ENCODE measurements around the gene CBLC.

DNA sequence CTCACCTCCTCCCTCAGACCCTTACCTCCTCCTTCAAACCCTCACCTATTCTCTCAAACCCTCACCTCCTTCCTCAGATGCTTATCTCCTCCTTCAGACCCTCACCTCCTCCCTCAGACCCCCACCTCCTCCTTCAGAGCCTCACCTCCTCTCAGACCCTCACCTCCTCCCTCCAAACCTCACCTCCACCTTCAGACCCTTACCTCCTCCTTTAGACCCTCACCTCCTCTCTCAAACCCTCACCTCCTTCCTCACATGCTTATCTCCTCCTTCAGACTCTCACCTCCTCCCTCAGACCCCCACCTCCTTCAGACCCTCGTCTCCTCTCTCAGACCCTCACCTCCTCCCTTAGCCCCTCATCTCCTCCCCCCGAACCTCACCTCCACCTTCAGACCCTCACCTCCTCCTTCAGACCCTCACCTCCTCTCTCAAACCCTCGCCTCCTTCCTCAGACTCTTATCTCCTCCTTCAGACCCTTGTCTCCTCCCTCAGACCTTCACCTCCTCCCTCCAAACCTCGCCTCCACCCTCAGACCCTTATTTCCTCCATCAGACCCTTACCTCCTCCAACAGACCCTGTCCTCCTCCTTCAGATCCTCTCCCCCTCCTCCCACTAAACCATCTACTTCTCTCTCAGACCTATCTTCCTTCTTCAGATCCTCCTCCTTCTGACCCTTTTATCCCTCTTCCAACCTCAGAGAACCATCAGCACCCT lies 31.6 kb upstream of the CBLC start:
- TF ChIP-seq, protein P1, sequence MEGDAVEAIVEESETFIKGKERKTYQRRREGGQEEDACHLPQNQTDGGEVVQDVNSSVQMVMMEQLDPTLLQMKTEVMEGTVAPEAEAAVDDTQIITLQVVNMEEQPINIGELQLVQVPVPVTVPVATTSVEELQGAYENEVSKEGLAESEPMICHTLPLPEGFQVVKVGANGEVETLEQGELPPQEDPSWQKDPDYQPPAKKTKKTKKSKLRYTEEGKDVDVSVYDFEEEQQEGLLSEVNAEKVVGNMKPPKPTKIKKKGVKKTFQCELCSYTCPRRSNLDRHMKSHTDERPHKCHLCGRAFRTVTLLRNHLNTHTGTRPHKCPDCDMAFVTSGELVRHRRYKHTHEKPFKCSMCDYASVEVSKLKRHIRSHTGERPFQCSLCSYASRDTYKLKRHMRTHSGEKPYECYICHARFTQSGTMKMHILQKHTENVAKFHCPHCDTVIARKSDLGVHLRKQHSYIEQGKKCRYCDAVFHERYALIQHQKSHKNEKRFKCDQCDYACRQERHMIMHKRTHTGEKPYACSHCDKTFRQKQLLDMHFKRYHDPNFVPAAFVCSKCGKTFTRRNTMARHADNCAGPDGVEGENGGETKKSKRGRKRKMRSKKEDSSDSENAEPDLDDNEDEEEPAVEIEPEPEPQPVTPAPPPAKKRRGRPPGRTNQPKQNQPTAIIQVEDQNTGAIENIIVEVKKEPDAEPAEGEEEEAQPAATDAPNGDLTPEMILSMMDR (IDR thresholded peaks at IDR 0.05; ENCODE audit: insufficient read depth, low read length, poor library complexity, severe bottlenecking), result no peak
- no peak for TF ChIP-seq EZH2phosphoT487 (conservative IDR thresholded peaks at IDR 0.05; ENCODE audit: low read length)

Data from SU-DHL-6 (cell line).